ENCODE results near the gene ADIPOR2.

The ADIPOR2 gene

GRCh38 chr12:1832801-1833595, 142.1 kb downstream of the ADIPOR2 start:
- DNase-seq: peak; percentile 92 to 96

GRCh38 chr12:1833596-1834028, 142.7 kb downstream of the ADIPOR2 start:
- no peak for DNase-seq

GRCh38 chr12:1834186-1834925, 143.5 kb downstream of the ADIPOR2 start:
- no peak for DNase-seq

- DNase-seq: peak in 1 of 2 experiments; percentile 23
Measured at GRCh38 chr12:1835211-1836131, 144.6 kb downstream of the ADIPOR2 start.

- DNase-seq: no peak
Measured at GRCh38 chr12:1836241-1836803, 145.5 kb downstream of the ADIPOR2 start.

GRCh38 chr12:1836854-1837421, 146.1 kb downstream of the ADIPOR2 start:
- DNase-seq: peak; percentile 96 to 97

- DNase-seq: peak in 1 of 2 experiments; percentile 73
Measured at GRCh38 chr12:1837541-1838204, 146.8 kb downstream of the ADIPOR2 start.
